ENCODE data around the gene AFDN. TPM values are rescaled to one million over a fixed set of nuclear protein-coding genes. Genes with fewer than 3 reads are reported as not detected.

AFDN gene
- total and polyA plus RNA-seq, 2 of the 8 experiments (the other 6 are each of a cell fraction or from before 2014, with no cell fraction given): 53.4 to 192 TPM

GRCh38 chr6:167972193-167972592 lies 145.5 kb downstream of the AFDN start:
- Histone ChIP-seq H3K14ac (ENCODE audit: insufficient read length) (no peak overlapping the region), H2AFZ (ENCODE audit: low read length) (no peak overlapping the region), H4K20me1 (replicated peaks in 1 of 2; ENCODE audit: control insufficient read depth in 1 of 2, insufficient read depth in 2 of 2, low read length in 2 of 2) (peaks cover 2 to 4% of the 10 kb centered on the region in 2 experiments), H3K9me3 (ENCODE audit: insufficient read depth in 2 of 2, low read depth in 1 of 2, low read length in 1 of 2) (peaks cover 0 to 6% of the 10 kb centered on the region in 2 experiments; a peak in 1 of 4 replicates), H3K27ac (ENCODE audit: low read depth, low read length) (no peak overlapping the region), H2BK12ac (ENCODE audit: low read depth, low read length) (no peak overlapping the region), H3K79me1 (ENCODE audit: low read depth, low read length) (no peaks in the 10 kb centered on the region), H3K9ac (replicated peaks in 1 of 4; ENCODE audit: extremely low read depth in 1 of 4, low read depth in 3 of 4, low read length in 3 of 4) (no peak overlapping the region), H3K27me3 (replicated peaks in 1 of 4; ENCODE audit: control insufficient read depth in 3 of 4, extremely low read depth in 1 of 4, insufficient read depth in 3 of 4, low read length in 3 of 4) (no peaks in the 10 kb centered on the region), H4K5ac (ENCODE audit: insufficient read length, low read depth, low read length) (peak overlapping the region; percentile 12), H3K4me3 (ENCODE audit: extremely low read depth in 1 of 4, insufficient read depth in 2 of 4, low read depth in 3 of 4, low read length in 4 of 4) (no peak overlapping the region), H2BK20ac (ENCODE audit: low read length) (no peak overlapping the region), H3K18ac (ENCODE audit: extremely low read depth, low read length) (no peak overlapping the region), H3K4me1 (replicated peaks in 1 of 4; ENCODE audit: control insufficient read depth in 3 of 4, insufficient read depth in 4 of 4, low read length in 3 of 4) (peaks cover 0 to 10% (median 6%) of the 10 kb centered on the region in 4 experiments; a peak in 5 of 7 replicates), H3K4ac (replicated peaks; ENCODE audit: insufficient read length, low read depth, low read length) (no peak overlapping the region), H3K23ac (ENCODE audit: insufficient read length) (no peak overlapping the region), H2BK15ac (ENCODE audit: low read length) (no peak overlapping the region), H4K8ac (ENCODE audit: extremely low read depth, insufficient read depth, low read length) (no peak overlapping the region), H3K36me3 (ENCODE audit: control insufficient read depth in 2 of 4, insufficient read depth in 4 of 4, low read length in 3 of 4) (peaks cover 4 to 32% (median 17%) of the 10 kb centered on the region in 4 experiments; a peak in 6 of 8 replicates), H2BK120ac (replicated peaks; ENCODE audit: low read depth, low read length) (no peak overlapping the region), H3K79me2 (ENCODE audit: control insufficient read depth in 1 of 2, insufficient read depth in 2 of 2, low read length in 2 of 2) (no peaks in the 10 kb centered on the region), H2BK5ac (ENCODE audit: low read depth, low read length) (peak overlapping the region; percentile 7; the same call in 1 of the 2 replicates), H2AK5ac (ENCODE audit: low read depth, low read length) (no peak overlapping the region), H3K23me2 (ENCODE audit: low read depth, low read length) (no peaks in the 10 kb centered on the region), H3K56ac (replicated peaks; ENCODE audit: insufficient read length, low read depth, low read length) (no peak overlapping the region), H4K91ac (replicated peaks; ENCODE audit: insufficient read length, low read length) (no peak overlapping the region), H3K4me2 (ENCODE audit: insufficient read depth in 1 of 2, low read depth in 2 of 2, low read length in 2 of 2) (no peak overlapping the region)
- 93% methylated on average over 10 of the region's 10 CpGs; no CpG with 5 or more reads in 1 of the 2 experiments for WGBS, 2 experiments (ENCODE audit: extremely low coverage in 1 of 2, insufficient coverage in 1 of 2, insufficient read length in 1 of 2, insufficient replicate concordance in 2 of 2, low coverage in 1 of 2, low lambda C conversion rate in 2 of 2, missing lambda C conversion rate in 1 of 2)
- FAIRE-seq (no peak), DNase-seq (ENCODE audit: low read depth in 1 of 2, low spot score in 2 of 2) (no peak)
- ChIA-PET POLR2A (ENCODE audit: partially characterized antibody) (no interaction called here), CTCF (ENCODE audit: partially characterized antibody) (interaction anchor here (1.3 to 1.4 kb wide), 2 partner anchors 88 to 295 kb away, joined by 3 to 5 read pairs; no protein-coding TSS in a partner anchor)
- TF ChIP-seq MAFK (IDR thresholded peaks at IDR 0.05; ENCODE audit: low read depth, low read length) (no peak), RFX5 (IDR thresholded peaks at IDR 0.05; ENCODE audit: borderline replicate concordance, low read depth, low read length) (no peak), CBX8 (IDR thresholded peaks at IDR 0.05; ENCODE audit: borderline replicate concordance, low read depth, low read length) (no peak), HDAC6 (IDR thresholded peaks at IDR 0.05; ENCODE audit: low read depth, low read length) (no peak), SP4 (IDR thresholded peaks at IDR 0.05; ENCODE audit: low read length) (no peak), JUN (IDR thresholded peaks at IDR 0.05; ENCODE audit: low read depth, low read length) (no peak), RAD21 (IDR thresholded peaks at IDR 0.05 in 1 of 2, conservative IDR thresholded peaks at IDR 0.05 in 1 of 2; ENCODE audit: low read depth in 2 of 2, low read length in 2 of 2) (no peak), YY1 (IDR thresholded peaks at IDR 0.05; ENCODE audit: low read depth, low read length) (no peak), SAP30 (IDR thresholded peaks at IDR 0.05; ENCODE audit: insufficient read depth, insufficient replicate concordance, low read length) (no peak), CREB1 (IDR thresholded peaks at IDR 0.05) (no peak), BRCA1 (IDR thresholded peaks at IDR 0.05; ENCODE audit: low read depth, low read length) (no peak), TAF7 (optimal IDR thresholded peaks at IDR 0.05; ENCODE audit: borderline replicate concordance, low read depth, low read length) (no peak), JUND (IDR thresholded peaks at IDR 0.05; ENCODE audit: low read length) (no peak), MAX (IDR thresholded peaks at IDR 0.05) (no peak)

All from H1 (cell line).